ENCODE data around the gene LAMTOR2. TPM values are rescaled to one million over a fixed set of nuclear protein-coding genes. Genes with fewer than 3 reads are reported as not detected.
A peak's percentile ranks its signal among the peaks of the same experiment; 100 is the strongest.

LAMTOR2 gene
- total RNA-seq, result 10 to 100 TPM; 63.1 to 66.2 TPM

GRCh38 chr1:156054500-156055280 is at the start of gene LAMTOR2:
TSS of gene LAMTOR2 (plus strand) at chr1:156054782. CDS start at chr1:156054890, 108 bp downstream.
- Mint-ChIP-seq H3K27ac (peak within 1 kb of the TSS; percentile 82), H3K4me1 (peaks cover 33% of the 10 kb centered on the region)
- POLR2A ChIA-PET, result interaction anchor here (1.0 to 1.4 kb wide), 2 partner anchors 10 to 77 kb away, joined by 3 to 4 read pairs; no protein-coding TSS in a partner anchor

GRCh38 chr1:156004843-156005584 is 49.6 kb upstream of the LAMTOR2 start:
- ChIA-PET POLR2A (interaction anchor here (1.1 to 1.6 kb wide), 5 partner anchors 8 to 48 kb away, joined by 3 to 6 read pairs (median 4); partner anchors contain the start of genes SSR2 and UBQLN4), CTCF (interaction anchor here (0.6 to 2.1 kb wide), 5 partner anchors 13 to 347 kb away, joined by 3 to 6 read pairs (median 5); no protein-coding TSS in a partner anchor)
- DNase-seq, result peak; percentile 49
- Mint-ChIP-seq H3K36me3 (ENCODE audit: low read depth) (peaks cover 24% of the 10 kb centered on the region), H3K27ac (peak overlapping the region; percentile 82), H3K9me3 (no peaks in the 10 kb centered on the region), H3K27me3 (peaks cover 2% of the 10 kb centered on the region), H3K4me3 (peak overlapping the region; percentile 15), H3K4me1 (peaks cover 35% of the 10 kb centered on the region)

More at GRCh38 chr1:156054500-156055280, at the start of gene LAMTOR2:
- H3K4me3 Mint-ChIP-seq, result peak within 1 kb of the TSS; percentile 91
- peaks cover 22% of the 10 kb centered on the region for H3K36me3 Mint-ChIP-seq (ENCODE audit: low read depth)
- no peaks in the 10 kb centered on the region for H3K27me3 Mint-ChIP-seq
- DNase-seq, result peak; percentile 97
- CTCF ChIA-PET, result interaction anchor here (1.2 to 1.9 kb wide), 2 partner anchors 12 to 34 kb away, joined by 5 to 10 read pairs; partner anchors contain the start of gene SSR2
- no peaks in the 10 kb centered on the region for H3K9me3 Mint-ChIP-seq

DNA sequence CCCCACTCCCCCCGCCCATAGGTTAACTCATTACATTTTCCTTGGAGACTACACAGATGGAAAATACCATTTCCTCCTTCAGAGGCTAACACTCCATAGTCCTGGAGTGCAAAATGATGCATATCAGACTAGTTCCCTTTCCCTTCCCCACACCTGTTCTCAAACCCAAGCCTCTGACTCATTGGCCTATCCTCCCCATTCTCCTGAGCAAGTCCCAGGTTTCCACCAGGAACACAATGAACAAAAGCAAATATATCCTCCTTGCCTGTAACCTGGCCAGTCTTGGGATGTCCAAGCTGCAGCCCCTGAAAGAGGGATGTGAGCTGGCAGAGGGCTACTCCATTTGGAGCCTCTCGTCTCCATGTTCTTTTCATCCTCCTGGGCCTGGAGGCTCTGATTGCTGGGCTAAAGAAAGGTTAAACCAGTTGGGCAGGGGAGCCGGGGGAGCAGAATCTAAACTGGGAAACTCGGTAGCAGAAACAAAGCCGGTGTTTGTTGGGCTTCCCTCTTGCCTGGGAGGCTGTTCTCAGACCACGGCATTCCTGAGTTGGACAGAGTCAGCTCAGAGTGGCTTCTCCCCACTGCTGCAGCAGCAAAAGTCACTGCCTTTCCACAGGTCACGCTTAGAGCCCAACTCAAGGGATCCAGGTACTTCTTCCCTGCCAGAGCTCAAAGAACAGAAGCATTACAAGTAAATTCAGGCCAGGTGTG is 47.8 kb upstream of the LAMTOR2 start:
- no peaks in the 10 kb centered on the region for H3K9me3 Mint-ChIP-seq
- POLR2A ChIA-PET, result interaction anchor here (0.6 to 3.2 kb wide), 3 partner anchors 9 to 143 kb away, joined by 3 to 19 read pairs (median 3); partner anchors contain the start of gene SSR2

DNA sequence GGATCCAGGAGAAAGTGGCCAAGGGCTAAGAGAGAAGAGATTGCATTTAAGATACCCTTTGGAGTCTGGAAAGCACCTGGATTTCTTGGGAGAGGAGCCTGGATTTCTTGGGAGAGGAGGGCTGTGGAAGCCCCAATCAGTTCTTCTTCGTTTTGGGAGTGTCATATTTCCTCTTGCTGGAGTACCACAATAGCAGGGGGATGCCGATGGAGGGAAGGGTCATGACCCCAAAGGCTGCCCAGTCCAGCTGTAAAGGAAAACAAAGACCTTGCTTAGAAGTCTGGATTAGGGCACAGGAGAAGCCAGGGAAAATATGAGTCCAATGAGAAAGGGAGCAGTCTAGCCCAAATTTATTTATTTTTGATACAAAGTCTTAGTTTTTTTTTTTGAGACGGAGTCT is 45.2 kb upstream of the LAMTOR2 start:
- H3K4me3 Mint-ChIP-seq, result no peak overlapping the region
- DNase-seq, result no peak
- peaks cover 45% of the 10 kb centered on the region for H3K4me1 Mint-ChIP-seq
- H3K36me3 Mint-ChIP-seq (ENCODE audit: low read depth), result peaks cover 57% of the 10 kb centered on the region
- ChIA-PET POLR2A (interaction anchor here (0.7 to 3.2 kb wide), 2 partner anchors 11 to 146 kb away, joined by 3 to 19 read pairs; partner anchors contain the start of gene SSR2), CTCF (interaction anchor here (0.7 to 1.3 kb wide), 2 partner anchors 16 to 32 kb away, joined by 3 to 5 read pairs; no protein-coding TSS in a partner anchor)
- no peak overlapping the region for H3K27ac Mint-ChIP-seq
- H3K9me3 Mint-ChIP-seq, result no peaks in the 10 kb centered on the region
- H3K27me3 Mint-ChIP-seq, result no peaks in the 10 kb centered on the region

More for the DNA sequence above, 47.8 kb upstream of the LAMTOR2 start:
- H3K27me3 Mint-ChIP-seq, result peaks cover 2% of the 10 kb centered on the region
- H3K4me1 Mint-ChIP-seq, result peaks cover 36% of the 10 kb centered on the region
- CTCF ChIA-PET, result interaction anchor here (0.6 to 2.1 kb wide), 5 partner anchors 28 to 84 kb away, joined by 3 to 11 read pairs (median 3); no protein-coding TSS in a partner anchor
- DNase-seq, result no peak
- no peak overlapping the region for H3K27ac Mint-ChIP-seq
- peaks cover 40% of the 10 kb centered on the region for H3K36me3 Mint-ChIP-seq (ENCODE audit: low read depth)
- no peak overlapping the region for H3K4me3 Mint-ChIP-seq

- no peaks in the 10 kb centered on the region for H3K9me3 Mint-ChIP-seq
- DNase-seq, result no peak
- CTCF ChIA-PET, result interaction anchor here (0.5 kb wide), 1 partner anchor 28 kb away, joined by 3 read pairs; no protein-coding TSS in a partner anchor
- no peak overlapping the region for H3K27ac Mint-ChIP-seq
- POLR2A ChIA-PET, result no interaction called here
- H3K36me3 Mint-ChIP-seq (ENCODE audit: low read depth), result peaks cover 61% of the 10 kb centered on the region
- no peaks in the 10 kb centered on the region for H3K27me3 Mint-ChIP-seq
- H3K4me3 Mint-ChIP-seq, result no peak overlapping the region
- H3K4me1 Mint-ChIP-seq, result peaks cover 32% of the 10 kb centered on the region
Observed at GRCh38 chr1:156012051-156012817, 42.3 kb upstream of the LAMTOR2 start.

DNA sequence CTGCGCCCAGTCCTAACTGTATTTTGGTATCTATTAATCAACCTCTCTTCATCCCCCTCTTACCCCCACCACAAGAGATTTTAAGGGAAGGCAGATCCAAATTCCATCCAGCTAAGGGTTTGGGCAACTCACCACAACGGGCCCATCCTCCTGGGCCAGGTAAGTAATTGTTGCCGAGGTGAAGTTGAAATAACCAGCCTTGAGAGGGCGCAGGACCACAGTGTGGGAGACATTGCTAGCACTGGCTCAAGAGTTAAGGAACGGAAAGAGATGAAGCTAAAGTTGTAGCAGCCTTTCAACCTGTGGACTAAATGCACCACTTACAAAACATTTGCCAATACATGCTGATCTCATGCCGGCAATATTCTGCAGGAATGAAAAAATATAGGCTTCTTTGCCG is 39.8 kb upstream of the LAMTOR2 start:
- Mint-ChIP-seq H3K9me3 (no peaks in the 10 kb centered on the region), H3K36me3 (ENCODE audit: low read depth) (peaks cover 69% of the 10 kb centered on the region), H3K27ac (no peak overlapping the region), H3K4me3 (no peak overlapping the region), H3K27me3 (no peaks in the 10 kb centered on the region), H3K4me1 (peaks cover 37% of the 10 kb centered on the region)
- ChIA-PET POLR2A (no interaction called here), CTCF (interaction anchor here (1.7 kb wide), 1 partner anchor 52 kb away, joined by 4 read pairs; no protein-coding TSS in a partner anchor)
- no peak for DNase-seq

DNA sequence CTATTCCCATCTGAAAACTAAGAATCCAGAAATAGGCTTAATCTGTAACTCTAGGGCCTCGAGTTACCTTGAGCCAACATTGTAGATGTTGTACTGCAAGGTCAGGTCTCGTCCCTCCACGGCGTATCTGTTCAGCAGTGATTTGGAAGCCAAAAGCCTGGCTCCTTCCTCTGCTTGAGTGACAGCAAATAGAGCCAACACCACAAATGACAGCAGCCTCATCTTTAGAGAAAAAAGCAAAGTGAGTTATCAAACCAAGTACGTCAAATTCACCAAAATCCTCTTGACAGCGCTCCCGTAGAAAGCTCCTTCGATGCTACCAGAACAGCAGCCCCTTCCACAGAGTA is 34.7 kb upstream of the LAMTOR2 start:
- peaks cover 40% of the 10 kb centered on the region for H3K36me3 Mint-ChIP-seq (ENCODE audit: low read depth)
- H3K4me1 Mint-ChIP-seq, result peaks cover 37% of the 10 kb centered on the region
- H3K4me3 Mint-ChIP-seq, result peak overlapping the region; percentile 86
- CTCF ChIA-PET, result interaction anchor here (0.5 to 3.6 kb wide), 3 partner anchors 26 to 59 kb away, joined by 3 to 10 read pairs (median 3); partner anchors contain the start of genes LAMTOR2 and UBQLN4
- H3K9me3 Mint-ChIP-seq, result no peaks in the 10 kb centered on the region
- DNase-seq, result no peak
- H3K27me3 Mint-ChIP-seq, result peaks cover under 1% of the 10 kb centered on the region
- H3K27ac Mint-ChIP-seq, result peak overlapping the region; percentile 93
- POLR2A ChIA-PET, result interaction anchor here (0.7 to 3.3 kb wide), 7 partner anchors 11 to 86 kb away, joined by 3 to 19 read pairs (median 6); partner anchors contain the start of gene KHDC4

DNA sequence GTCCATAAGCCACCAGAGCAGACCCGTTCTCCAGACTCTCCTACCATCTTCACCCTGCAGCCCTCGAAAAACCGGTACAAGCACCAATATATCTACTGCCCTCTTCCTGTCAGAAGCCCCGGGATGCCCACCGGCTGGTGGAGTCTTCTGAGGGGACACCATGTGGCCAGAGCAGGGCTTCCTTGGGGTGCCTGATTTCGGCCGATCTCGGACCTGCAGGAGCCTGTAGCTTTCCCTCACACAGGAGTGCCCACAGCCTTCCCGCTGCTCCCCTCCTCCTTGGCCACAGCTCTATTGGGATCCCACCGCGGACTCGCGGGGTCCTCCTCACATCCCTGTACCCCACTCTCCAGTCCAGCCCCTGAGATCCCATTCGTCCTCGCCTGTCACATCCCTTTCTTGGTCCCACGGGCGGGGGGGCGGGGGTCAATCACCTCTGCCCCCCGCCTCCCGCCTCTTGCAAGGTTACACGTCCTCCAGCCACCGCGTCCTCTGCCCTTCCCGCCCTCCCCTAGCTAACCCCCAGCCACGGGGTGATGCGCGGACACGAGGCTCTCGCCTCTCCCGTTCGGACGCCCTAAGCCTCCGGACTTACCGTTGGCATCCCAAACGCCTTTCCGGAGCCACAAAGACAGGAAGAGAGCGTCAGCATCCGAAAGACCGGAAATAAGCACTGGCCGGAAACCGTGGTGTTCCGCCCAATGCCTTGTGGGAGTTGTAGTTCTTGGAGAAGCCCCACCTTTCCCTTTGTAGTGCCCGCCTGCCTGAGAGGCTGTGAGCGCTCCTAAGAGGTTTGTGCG is 34.1 kb upstream of the LAMTOR2 start, which contains the start of gene SSR2:
SSR2 (minus strand) TSS at position 659 of the 800 bp plus-strand sequence. CDS start 784 bp downstream, outside the sequence.
- H3K9me3 Mint-ChIP-seq, result no peaks in the 10 kb centered on the region
- peak within 1 kb of the TSS; percentile 86 for H3K4me3 Mint-ChIP-seq
- peaks cover 4% of the 10 kb centered on the region for H3K27me3 Mint-ChIP-seq
- DNase-seq, result peak; percentile 91
- CTCF ChIA-PET, result interaction anchor here (0.5 to 3.6 kb wide), 8 partner anchors 13 to 197 kb away, joined by 3 to 10 read pairs (median 3); partner anchors contain the start of genes LAMTOR2 and UBQLN4
- POLR2A ChIA-PET, result interaction anchor here (0.7 to 3.3 kb wide), 11 partner anchors 10 to 275 kb away, joined by 3 to 19 read pairs (median 6); partner anchors contain the start of genes KHDC4 and SYT11
- H3K27ac Mint-ChIP-seq, result peak within 1 kb of the TSS; percentile 93
- peaks cover 37% of the 10 kb centered on the region for H3K4me1 Mint-ChIP-seq
- H3K36me3 Mint-ChIP-seq (ENCODE audit: low read depth), result peaks cover 38% of the 10 kb centered on the region

GRCh38 chr1:156021093-156021428 is 33.5 kb upstream of the LAMTOR2 start:
- Mint-ChIP-seq H3K27me3 (peaks cover 4% of the 10 kb centered on the region), H3K4me3 (peak overlapping the region; percentile 86), H3K4me1 (peaks cover 41% of the 10 kb centered on the region), H3K36me3 (ENCODE audit: low read depth) (peaks cover 38% of the 10 kb centered on the region), H3K27ac (peak overlapping the region; percentile 93), H3K9me3 (no peaks in the 10 kb centered on the region)
- ChIA-PET CTCF (interaction anchor here (1.1 to 3.6 kb wide), 5 partner anchors 12 to 45 kb away, joined by 3 to 10 read pairs (median 3); partner anchors contain the start of genes LAMTOR2 and UBQLN4), POLR2A (interaction anchor here (0.5 to 3.3 kb wide), 10 partner anchors 10 to 276 kb away, joined by 3 to 19 read pairs (median 6); partner anchors contain the start of genes KHDC4 and SYT11)
- DNase-seq, result no peak

GRCh38 chr1:156021954-156022353 is 32.6 kb upstream of the LAMTOR2 start:
- Mint-ChIP-seq H3K4me3 (no peak overlapping the region), H3K4me1 (peaks cover 40% of the 10 kb centered on the region), H3K36me3 (ENCODE audit: low read depth) (peaks cover 33% of the 10 kb centered on the region), H3K27ac (peak overlapping the region; percentile 13), H3K27me3 (peaks cover 4% of the 10 kb centered on the region), H3K9me3 (no peaks in the 10 kb centered on the region)
- ChIA-PET POLR2A (interaction anchor here (1.0 to 3.3 kb wide), 4 partner anchors 76 to 277 kb away, joined by 3 to 11 read pairs (median 5); partner anchors contain the start of genes KHDC4 and SYT11), CTCF (interaction anchor here (1.3 to 3.6 kb wide), 4 partner anchors 11 to 75 kb away, joined by 3 to 10 read pairs (median 6); partner anchors contain the start of genes LAMTOR2 and UBQLN4)
- DNase-seq, result no peak
